DMS53 treated with DMSO at 0.1 percent for 48 hours (cell line): ENCODE measurements around the gene ANKHD1.

ENCODE experiments used
- DNase-seq: peaks from one replicate; lab custom pipeline; 2025; ENCODE audit not compliant: unreplicated experiment; lab: John Stamatoyannopoulos, UW

Gene ANKHD1

GRCh38 chr5:140513124-140513523, 111.5 kb downstream of the ANKHD1 start:
- no peak for DNase-seq

GRCh38 chr5:140524003-140524402, 122.4 kb downstream of the ANKHD1 start:
- no peak for DNase-seq

GRCh38 chr5:140540227-140540626, 138.6 kb downstream of the ANKHD1 start:
- DNase-seq = no peak

GRCh38 chr5:140542972-140543371, 141.3 kb downstream of the ANKHD1 start:
- no peak for DNase-seq

GRCh38 chr5:140544986-140545385, 143.4 kb downstream of the ANKHD1 start:
- no peak for DNase-seq

- no peak for DNase-seq
These were observed 144.0 kb downstream of the ANKHD1 start for GRCh38 chr5:140545606-140546005.

GRCh38 chr5:140546851-140547507, 145.3 kb downstream of the ANKHD1 start:
- DNase-seq = no peak

- DNase-seq = peak; percentile 95
These were observed 146.1 kb downstream of the ANKHD1 start, which contains the start of gene EIF4EBP3 for GRCh38 chr5:140547508-140548299. EIF4EBP3 (plus strand) TSS chr5:140547662; CDS start chr5:140547738, 76 bp downstream.

GRCh38 chr5:140548300-140548688, 146.7 kb downstream of the ANKHD1 start:
- DNase-seq = no peak

- DNase-seq = no peak
These were observed 147.2 kb downstream of the ANKHD1 start for GRCh38 chr5:140548791-140549190.

- DNase-seq = peak; percentile 39
These were observed 147.9 kb downstream of the ANKHD1 start for GRCh38 chr5:140549237-140550144.

- DNase-seq = no peak
These were observed 148.8 kb downstream of the ANKHD1 start for GRCh38 chr5:140550147-140551079.

GRCh38 chr5:140551872-140552271, 150.2 kb downstream of the ANKHD1 start:
- no peak for DNase-seq

- DNase-seq = no peak
These were observed 152.0 kb downstream of the ANKHD1 start for GRCh38 chr5:140553657-140554056.

- no peak for DNase-seq
These were observed 152.8 kb downstream of the ANKHD1 start for GRCh38 chr5:140554454-140554853.

GRCh38 chr5:140555747-140556312, 154.2 kb downstream of the ANKHD1 start:
- no peak for DNase-seq

- DNase-seq = no peak
These were observed 154.8 kb downstream of the ANKHD1 start for GRCh38 chr5:140556438-140556837.

GRCh38 chr5:140557136-140557805, 155.6 kb downstream of the ANKHD1 start, which contains the start of gene SRA1:
SRA1 (minus strand) TSS chr5:140557473; CDS start chr5:140557452, 21 bp downstream.
- DNase-seq = peak; percentile 80

- no peak for DNase-seq
These were observed 156.3 kb downstream of the ANKHD1 start for GRCh38 chr5:140557965-140558364.
